Activated CD4-positive, alpha-beta T cell treated with anti-CD3 and anti-CD28 coated beads for 24 hours (primary cell): ENCODE results near the gene ARVCF.
"Not testable (repeated sequence)": the region's sequence is repeated elsewhere in the genome, so short reads cannot be mapped to it uniquely, and the experiment has no call there.

Source experiments
- DNase-seq, 2 donors: peaks; one replicate each; pipeline ENCODE4 v3.0.0-alpha.2; 2020; ENCODE audit warnings: low read depth in 2 of 2

ARVCF gene

DNA sequence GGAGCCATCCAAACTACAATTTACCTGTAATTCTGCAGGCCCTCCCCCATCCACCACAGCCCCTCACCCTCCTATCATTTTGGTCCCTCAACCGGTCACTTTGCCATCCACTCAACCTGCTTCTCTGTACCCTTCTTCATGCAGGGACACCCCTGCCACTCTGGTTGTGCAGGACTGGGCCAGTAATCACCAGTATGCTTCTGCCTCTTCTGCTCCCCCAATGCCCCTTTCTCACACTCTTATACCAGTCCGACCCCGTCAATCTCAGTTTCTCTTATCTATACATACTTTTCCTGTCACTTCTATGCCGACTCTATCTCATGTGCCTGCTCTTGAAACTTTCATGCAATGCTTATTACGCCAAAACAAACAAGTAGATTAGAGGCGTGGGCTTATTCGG, 80.1 kb downstream of the ARVCF start:
- no peak for DNase-seq

DNA sequence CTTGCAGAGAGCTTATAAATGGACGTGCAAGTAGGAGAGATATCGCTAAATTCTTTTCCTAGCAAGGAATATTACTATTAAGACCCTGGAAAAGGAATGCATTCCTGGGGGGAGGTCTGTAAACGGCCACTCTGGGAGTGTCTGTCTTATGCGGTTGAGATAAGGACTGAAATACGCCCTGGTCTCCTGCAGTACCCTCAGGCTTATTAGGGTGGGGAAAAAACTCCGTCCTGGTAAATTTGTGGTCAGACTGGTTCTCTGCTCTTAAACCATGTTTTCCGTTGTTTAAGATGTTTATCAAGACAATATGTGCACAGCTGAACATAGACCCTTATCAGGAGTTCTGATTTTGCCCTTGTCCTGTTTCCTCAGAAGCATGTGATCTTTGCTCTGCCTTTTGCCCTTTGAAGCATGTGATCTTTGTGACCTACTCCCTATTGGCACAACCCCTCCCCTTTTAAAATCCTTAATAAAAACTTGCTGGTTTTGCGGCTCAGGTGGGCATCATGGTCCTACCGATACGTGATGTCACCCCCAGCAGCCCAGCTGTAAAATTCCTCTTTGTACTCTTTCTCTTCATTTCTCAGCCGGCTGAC, 81.4 kb downstream of the ARVCF start:
- not testable (repeated sequence) for DNase-seq

DNA sequence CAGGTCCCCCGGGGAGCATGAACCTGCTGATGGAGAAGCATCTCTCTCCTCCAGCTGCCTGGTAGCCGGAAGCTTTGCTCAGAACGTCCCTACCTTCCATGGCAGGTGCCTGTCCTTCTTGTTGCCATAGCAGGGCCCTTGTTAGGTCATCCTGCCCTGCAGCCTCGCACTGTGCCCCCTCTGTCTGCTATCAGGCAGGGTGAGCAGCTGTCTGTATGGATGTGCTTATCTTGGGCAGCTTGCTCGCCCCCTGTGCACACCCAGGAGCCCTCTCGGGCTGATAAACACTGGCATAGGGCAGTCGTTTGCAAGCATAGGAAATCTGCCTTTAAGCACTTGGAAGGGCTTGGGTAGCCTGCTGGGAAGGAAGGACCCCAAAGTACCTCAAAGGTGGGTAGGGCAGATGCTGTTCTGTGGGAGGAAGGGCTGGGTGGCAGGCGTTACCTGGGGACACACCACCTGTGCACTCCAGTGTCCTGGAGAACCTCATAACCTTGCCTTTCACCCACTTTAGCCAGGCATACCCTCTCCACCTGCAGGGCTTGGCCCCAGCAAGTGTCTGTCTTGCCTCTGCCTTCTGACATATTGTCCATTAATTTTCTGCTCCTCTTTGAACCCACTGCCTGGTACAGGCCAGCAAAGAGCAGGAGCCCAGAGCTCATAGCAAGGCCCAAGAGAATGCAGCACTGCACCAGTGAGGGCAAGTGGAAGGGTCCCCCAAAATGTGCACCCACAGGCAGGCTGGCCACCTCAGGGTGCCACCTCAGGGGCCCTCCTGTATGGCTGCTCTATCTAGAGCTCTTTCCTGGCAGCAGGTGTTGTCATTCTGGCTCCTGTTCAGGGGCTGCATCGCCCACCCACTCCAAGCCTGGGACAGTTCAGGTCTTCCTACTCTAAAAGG, 83.0 kb downstream of the ARVCF start:
- DNase-seq, result no peak

DNA sequence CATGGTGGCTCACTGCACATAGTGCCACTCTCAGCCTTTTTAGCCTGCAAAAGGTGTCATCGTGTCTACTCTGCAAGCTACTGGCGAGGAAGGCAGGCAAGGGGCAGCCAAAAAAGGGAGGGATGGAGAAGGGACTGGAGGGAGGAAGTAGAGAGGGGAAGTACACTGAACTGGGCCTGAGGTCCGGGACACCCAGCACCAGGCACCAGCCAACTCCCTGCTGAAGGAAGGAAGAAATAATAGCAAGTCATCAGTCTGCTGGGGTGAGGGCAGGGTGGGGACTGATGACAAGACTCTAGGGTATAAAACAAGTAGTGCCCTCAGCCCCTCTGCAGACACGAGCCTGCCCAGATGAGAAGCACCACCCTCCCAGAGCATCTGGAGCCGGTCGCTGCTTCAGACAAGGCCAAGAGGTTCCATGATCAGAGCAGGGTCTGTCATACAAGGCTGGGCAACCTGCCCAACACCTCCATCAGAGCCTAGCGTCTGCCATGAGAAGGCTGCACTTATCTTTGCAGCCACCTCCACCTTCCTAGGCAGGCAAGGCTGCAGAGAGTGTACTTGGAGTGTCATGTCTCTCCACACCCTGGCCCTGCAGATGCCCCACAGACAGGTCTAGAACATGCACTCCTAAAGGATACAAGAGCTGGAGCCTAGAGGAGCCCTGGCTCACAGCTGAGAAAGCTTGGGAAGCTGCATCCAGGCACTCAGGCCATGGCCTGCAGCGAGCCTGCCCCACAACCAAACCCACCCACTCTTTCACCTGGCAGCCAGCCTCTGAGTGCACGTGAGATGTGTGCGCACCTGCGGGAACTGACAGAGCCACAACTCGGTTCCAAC, 84.0 kb downstream of the ARVCF start:
- DNase-seq, result no peak

- DNase-seq, result no peak
Measured at GRCh38 chr22:19931514-19931913, 85.1 kb downstream of the ARVCF start.

- DNase-seq, result no peak
Measured at GRCh38 chr22:19930551-19931486, 85.8 kb downstream of the ARVCF start.

- DNase-seq, result no peak
Measured at GRCh38 chr22:19929586-19930550, 86.8 kb downstream of the ARVCF start.

DNA sequence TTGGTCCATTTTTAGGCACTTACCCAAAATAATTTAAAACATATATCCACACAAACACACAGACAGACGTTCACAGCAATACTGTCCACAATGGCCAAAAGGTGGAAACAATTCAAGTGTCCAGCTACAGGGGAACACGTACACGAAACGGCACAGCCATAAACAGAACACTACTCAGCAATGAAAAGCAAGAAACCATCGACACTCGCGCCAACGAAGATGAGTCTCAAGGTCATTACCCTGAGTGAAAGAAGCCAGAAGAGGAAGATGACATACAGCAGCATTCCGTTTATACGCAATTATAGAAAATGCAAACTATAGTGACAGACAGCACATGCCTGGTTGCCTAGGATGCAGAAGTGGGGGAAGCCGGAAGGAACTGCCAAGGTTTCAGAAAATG, 88.4 kb downstream of the ARVCF start:
- no peak for DNase-seq

GRCh38 chr22:19927696-19928095, 88.9 kb downstream of the ARVCF start:
- DNase-seq, result no peak

GRCh38 chr22:19926028-19926427, 90.6 kb downstream of the ARVCF start:
- DNase-seq, result not testable (repeated sequence)

DNA sequence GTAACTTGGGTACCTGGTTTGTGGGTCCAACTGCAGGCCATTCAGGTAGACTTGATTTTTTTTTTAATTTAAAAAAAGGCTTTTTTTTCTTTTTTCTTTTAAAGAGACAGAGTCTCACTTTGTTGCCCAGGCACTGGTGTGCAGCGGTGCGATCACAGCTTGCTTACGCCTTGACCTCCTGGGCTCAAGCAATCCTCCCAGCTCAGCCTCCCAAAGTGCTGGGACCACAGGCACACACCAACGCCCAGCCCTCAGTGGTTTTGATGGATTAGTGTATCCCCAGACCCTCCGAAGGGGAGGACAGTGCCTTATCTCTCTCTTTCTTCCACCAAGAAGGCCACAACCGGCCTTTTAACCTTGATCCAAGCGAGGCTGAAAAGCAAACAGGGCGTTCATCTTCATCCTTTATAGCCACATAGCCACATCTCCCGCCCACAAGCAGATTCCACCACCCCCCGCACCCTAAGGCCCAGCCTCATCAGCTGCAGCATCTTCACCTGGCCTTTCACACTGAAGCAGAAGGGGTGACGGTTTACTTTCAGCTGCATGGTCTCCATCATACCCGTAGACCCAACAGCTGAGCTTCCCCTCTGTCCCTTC, 92.6 kb downstream of the ARVCF start:
- DNase-seq, result no peak

DNA sequence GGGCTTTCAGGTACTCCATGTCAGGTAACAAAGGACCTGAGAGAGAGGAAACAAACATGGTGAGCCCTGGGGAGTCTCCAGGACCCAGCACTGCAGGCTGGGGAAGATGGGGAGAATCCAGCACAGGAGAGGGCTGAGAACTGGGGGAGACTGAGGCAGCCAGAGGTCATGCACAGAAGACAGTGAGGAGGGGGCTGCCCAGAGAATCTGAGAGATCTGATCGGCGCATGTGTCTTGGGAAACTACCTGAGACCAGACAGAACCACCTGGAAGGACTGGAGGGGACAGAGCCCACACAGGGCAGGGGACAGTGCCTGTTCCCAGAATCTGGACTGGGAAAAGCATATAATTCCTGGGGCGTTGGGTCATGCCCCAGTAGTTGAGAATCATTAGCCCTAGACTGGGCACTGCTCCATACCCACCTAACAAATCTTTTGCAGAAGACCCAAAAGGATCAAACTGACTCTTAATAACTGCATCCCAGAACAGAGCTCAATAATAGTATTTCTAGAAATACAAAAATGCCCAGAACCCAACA, 95.0 kb downstream of the ARVCF start:
- DNase-seq, result no peak
